Activated CD8-positive, alpha-beta memory T cell treated with anti-CD3 and anti-CD28 coated beads, Interleukin-2, amount 50 U/mL, for 24 hours (primary cell): ENCODE data around the gene USH2A.

ENCODE experiments used
- DNase-seq: peaks from one replicate; pipeline ENCODE4 v3.0.0-alpha.2; 2020; ENCODE audit errors: extremely low read depth

USH2A gene

DNA sequence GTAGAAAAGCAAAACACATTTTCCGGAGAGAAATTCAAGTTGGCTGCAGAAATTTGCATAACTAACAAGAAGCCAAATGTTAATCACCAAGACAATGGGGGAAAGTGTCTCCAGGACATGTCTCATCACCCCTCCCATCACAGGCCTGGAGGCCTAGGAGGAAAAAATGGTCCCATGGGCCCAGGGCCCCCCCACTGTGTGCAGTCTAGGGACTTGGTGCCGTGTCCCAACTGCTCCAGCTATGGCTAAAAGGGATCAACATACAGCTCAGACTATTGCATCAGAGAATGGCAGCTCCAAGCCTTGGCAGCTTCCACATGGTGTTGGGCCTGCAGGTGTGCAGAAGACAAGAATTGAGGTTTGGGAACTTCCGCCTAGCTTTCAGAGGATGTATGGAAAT lies 138.2 kb downstream of the USH2A start:
- DNase-seq = no peak

DNA sequence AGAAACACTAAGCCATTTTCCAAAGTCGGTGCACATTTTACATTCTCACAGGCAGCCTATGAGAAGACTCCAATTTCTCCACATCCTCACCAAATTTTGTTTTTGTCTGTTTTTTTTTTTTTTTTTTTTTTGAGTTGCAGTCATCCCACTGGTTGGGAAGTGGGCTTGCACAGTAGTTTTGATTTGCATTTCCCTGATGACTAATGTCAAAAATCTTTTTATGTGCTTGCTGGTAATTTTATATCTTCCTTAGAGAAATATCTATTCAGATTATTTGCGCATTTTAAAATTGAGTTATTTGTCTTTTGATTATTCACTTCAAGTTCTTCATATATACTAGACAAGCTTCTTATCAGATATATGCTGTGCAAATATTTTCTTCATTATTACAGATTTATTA lies 141.5 kb downstream of the USH2A start:
- no peak for DNase-seq

DNA sequence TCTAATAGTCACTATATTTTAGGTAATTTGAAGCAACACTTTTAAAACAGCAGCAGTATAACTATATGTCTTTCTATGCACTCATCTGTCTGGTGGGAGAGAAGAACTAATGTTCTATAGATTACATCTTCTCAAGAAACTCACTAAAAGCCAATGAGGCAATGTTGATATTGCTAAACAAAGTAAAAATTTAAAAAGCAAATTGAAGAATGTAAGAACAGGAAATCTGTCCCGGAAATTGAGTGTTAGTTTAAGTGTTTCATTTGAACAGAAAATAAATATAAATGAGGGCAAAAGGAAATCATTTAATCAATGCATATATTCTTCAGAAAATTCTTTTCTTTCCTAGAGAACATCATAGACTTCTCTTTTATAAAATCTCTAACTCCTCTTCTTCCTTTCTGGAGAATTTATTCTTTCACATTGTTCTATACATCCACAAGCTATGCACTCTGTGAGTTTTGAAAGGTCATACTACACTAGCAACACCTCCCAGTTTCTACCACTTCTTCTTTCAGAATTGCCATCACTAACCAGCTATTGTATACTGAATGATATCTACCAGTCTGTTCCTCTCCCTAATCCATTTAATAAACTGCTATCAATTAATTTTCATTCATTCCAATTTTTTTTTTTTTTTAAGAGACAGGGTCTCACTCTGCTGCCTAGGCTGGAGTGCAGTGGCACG lies 153.0 kb downstream of the USH2A start:
- no peak for DNase-seq

DNA sequence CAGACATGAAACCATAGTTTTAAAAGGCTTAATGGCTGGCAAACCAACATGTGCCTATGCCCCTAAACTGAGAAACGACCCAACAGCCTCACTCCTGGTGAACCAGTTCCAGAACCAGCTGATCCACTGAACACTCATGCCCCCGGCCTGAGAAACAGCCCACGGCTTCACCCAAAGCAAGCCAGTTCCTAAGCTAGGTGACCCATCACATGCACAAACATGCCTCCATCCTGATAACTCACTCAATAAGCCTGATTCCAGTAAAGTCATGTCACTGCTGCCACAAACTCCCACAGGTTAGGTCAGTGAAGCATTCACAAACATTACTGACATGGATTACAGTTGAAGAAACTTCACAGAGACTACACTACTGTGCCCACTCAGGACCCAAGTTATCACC lies 161.6 kb downstream of the USH2A start:
- DNase-seq = no peak

DNA sequence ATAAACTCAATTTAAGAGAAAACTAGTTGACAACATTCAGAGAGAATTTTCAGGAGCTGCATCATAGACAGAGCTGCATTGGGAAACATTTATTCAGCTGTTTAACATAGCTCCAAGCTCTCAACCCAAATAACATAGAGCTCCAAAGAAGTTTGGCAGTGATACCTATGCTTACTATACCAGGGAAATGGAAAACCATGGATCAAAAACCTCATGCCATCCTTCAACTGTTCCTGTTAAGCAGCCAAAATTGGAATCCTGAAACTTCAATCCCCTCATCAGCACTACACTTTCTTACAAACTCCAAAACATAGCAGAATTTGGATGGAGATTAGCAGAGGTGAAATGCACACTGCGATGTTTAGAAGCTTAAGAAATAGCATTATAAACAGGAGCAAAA lies 164.4 kb downstream of the USH2A start:
- DNase-seq = no peak

DNA sequence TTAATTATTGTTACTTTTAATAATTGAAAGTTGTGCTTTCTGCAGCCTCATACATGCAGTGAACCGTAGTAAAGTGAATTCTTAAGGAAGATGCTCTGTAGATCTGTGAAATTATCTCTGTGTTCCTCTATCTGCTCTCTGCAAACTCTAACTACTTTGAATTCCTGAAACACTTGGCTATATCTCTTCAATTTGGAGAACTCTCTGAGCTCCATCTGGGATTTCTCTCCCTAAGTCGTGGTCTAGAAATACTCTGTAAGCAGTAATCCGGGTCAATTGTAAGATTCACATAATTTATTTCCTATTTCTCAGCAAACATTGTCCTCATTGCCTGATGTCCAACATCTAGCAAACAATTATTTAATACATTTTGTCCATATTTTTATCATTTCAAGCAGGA lies 164.9 kb downstream of the USH2A start:
- DNase-seq = no peak

DNA sequence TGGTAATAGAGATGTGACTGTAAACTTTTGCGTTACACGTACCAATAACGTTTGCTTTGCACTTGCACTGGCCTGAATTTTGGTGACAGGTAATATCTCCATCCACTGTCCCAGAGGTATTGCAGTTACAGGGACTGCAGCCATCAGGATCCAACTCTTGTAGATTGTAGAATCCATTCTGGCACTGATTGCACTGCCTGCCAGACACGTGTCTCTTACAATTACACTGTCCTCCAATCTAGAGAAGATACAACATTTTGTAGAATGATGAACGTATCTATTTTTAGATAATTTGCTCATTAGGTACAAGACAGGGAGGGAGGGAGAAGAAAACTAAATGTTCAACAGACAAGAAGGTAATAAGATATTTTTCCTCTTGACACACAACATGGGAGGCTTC lies 172.4 kb downstream of the USH2A start:
- DNase-seq = no peak

DNA sequence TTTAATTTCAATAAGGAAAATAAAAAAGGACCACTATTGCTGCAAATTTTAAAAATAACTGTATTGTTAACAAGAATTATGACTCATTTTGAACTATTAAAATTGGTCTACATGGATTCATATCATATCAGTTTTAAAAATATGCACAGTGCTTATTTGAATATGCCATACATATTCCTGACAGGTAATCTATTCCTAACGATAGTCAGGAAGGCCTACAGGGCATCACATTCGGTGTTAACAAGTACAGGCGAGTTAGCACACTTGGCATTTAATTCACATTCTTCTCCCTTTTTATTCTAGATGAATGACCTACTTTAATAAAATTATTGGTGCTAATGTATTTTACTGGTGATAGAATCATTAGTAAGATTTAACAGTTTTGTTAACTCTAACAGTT lies 174.6 kb downstream of the USH2A start:
- no peak for DNase-seq

DNA sequence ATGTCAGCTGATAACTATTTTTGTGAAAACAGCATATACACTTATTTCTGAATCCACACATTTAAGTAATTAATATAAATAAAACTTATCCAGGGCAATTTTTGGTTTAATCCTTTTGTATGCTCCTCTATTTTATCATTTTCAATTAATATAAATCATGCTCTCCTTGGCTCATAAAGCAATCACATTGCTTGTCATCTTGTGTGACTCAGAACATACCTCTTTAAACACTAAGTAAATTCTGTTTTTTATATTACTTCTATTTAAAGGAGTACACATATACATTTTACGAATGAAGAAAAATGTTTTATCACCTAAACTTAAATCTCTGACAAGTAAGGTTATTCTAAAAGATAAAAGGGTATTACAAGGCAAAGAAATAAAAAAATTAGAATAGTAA lies 175.3 kb downstream of the USH2A start:
- DNase-seq = no peak

DNA sequence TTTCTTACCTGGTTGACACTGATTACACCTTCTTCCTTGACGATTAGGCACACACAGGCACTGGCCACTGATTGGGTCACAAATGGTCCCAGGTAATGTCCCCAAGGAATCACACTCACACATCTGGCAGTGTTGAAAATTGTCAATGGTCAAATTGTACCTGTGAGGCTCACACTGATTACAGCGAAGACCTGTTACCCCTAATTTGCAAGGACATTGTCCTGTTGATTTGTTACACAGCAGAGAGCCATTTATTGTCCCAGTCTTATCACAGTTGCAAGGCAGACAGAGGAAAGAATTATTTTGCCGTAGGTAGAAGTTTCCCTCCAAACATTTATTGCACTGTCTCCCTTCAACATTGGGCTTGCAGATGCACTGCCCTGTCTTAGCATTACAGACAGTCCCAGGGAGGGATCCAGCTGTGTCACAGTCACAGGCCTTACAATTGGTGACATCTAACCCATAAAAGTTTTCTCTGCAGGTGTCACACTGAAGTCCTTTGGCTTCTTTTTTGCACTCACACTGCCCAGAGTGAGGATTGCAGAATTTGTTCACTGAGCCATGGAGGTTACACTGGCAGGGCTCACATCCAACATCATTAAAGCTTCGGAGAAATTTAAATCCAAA lies 176.6 kb downstream of the USH2A start:
- DNase-seq = no peak

DNA sequence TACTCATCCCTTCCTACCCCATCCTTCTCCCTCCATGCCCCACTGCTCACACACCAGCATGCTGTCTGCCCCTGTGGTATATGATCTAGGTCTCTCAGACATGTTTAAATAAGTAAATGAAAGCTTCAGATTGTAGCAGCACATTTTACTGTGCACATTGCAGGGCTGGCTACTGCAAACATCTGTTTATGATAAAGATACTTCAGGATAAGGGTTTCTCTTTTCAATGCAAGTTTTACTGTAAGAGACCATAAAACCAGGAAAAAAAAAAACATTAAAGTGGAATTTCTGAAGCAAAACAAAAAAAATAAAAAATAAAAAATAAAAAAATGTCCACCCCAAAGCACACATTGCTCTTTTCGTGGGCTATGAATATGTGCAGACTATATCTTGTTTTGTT lies 184.4 kb downstream of the USH2A start:
- no peak for DNase-seq

DNA sequence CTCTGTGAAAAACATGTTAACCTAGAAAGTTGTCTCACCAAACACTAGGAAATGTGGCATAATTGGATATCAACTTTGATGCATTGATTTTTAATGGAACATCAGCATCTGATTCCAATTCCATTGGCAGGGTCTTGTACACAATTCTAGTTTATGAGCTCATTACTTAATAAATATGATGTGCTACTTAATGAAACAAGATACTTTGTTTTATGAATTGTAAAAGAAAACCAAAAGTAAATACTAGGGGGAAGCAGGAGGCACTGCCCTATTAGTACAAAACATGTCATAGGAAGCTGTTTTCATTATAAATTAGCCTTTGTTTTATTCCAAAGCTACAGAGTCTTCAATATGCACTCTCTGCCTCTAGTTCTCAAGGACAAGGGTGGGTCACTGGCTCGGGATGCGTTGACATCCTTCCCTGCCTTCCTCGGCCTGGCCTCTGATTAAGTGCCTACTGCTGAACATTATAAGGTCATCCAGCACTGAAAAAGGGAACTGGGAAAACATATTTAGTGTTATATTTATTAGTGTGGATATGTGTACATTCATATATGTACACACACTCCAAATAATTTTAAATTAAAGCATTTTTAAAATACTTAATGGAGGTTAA lies 185.2 kb downstream of the USH2A start:
- no peak for DNase-seq

DNA sequence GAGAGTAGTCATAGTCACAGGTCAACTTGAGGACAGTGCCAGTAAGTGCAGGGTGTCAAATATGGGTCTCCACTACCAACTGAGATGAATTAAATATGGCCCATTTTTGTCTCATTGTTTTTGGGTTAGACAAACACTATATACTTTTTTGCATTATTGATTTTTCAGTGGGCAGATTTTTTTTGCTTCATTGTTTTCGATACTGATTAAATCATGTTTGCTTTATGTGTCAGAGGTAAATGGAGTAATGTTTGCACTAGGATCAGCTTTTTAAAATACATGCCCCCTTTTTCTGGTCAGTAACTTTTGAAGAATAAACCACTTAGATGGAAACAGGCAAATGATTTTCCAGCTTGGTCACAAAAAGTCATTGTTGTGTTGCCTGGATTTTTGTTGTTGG lies 199.0 kb downstream of the USH2A start:
- DNase-seq = no peak

DNA sequence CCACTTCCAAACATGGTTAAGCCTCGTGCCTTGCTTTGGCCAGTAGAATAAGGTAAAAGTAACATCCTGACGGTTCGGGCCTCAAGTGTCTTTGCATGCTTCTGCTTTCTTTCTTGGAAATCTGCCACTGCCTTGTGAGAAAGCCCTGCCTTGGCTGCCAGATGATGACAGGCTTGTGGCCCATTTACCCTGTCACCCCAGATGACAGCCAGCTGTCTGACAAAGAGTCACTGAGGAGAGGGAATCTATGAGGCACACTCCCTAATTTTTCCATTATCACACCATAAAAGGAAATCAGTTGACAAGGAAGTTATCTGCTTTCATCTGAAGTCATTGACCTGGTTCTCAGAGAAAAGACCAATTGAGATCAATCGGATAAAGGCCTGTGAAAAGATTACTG lies 199.8 kb downstream of the USH2A start:
- DNase-seq = no peak

DNA sequence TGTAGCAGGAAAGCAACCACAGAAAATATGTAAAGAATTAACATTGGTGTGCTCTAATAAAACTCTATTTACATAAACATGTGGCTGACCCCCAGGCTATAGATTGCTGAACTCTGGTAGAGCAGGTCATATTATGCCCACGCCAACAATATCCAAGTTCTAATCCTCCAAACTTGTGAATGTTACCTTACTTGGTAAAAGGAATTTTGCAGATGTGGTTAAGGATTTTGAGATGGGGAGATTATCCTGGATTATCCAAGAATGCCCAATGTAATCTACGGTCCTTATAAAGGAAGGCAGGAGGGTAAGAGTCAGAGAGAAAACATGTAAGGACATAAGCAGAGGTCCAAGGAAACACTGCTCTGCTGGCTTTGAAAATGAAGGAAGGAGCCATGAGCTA lies 201.0 kb downstream of the USH2A start:
- no peak for DNase-seq

DNA sequence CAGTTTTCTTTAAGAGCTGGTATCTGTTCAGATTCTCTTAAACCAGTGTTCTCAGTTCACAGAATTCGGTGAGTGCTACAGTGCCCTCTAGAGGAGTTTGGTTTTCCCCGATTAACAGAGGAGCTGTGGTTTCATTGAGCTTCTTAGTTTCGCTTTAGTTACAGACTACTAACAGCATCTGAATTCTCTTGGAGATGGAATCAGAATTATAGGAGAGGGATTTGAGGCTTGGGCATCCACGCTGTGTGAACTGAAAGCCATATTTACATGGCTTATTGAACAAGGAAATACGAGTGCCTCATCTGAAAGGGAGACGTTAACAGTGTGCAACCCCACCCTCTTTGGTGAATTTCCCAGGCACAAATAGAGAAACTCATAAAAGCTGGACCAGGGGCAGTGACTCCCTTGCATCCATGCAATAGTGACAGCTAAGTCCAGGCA lies 202.0 kb downstream of the USH2A start:
- no peak for DNase-seq

DNA sequence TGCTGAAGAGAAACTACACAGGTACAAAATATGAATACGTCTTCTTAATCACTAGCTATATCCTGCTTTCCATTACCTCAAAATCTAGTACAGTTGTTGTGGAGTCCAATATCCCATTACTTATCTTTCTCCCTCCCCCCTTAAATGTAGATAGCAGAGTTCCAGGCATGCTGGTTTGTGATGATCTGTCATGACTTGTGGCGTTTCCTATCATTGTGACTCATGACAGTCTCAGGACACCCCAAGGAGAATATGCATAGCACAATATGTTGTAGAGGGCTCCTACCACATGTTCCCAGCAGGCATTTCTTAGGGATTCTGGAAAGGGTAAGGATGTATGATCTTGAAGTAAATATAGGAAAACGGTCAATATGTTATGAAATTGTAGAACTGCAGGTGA lies 206.9 kb downstream of the USH2A start:
- DNase-seq = no peak

DNA sequence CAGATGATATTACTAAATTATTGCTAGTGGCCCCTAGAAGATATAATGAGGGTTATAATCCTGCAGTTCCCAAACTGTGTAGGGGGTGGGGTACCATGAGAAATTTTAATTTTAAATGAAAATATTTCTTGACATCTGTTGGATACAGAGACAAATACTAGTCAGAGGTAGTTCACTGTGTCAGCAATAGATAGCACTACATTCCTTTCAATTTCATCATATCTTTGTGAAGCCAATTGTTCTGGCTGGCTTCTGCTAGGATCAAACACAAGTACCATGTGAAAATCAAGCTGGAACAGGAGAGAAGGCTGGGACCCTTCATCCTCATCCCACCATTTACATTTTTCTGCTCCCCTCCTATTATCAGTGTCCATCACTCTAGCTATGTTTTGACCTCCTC lies 208.1 kb downstream of the USH2A start:
- no peak for DNase-seq

DNA sequence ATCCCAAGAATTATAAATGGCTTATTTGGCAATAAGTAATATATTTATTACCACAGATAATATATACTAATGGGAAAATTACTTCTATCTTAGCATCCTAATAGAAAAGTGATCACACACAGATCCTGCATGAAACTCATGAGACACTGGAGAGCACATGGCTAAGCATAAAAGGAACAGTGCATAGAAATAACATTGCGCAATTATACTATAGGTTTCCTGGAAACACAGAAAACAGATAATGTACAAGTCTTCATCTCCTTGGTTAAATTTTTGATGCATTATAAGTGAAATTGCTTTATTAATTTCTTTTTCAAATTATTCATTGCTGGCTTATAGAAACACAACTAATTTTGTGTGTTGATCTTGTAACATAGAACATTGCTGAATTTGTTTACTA lies 210.4 kb downstream of the USH2A start:
- DNase-seq = no peak

DNA sequence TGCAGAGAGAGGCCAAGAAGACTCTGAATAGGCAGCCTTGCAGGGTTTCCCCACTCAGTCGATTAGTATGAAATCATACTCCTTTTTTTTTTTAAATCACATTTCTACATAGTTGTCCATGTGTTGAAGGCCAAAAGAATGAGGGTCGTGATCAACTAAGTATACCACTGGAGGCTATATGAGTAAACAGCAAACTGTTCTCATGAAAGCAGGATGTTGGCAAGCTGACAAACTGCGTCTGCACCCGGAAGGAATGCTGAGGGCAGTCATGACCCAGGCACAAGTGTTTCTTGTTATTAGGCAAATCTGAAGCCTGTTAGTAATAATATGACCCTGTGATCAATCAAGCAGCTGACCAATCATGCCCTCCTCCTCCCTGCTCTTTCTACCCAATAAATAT lies 213.2 kb downstream of the USH2A start:
- no peak for DNase-seq

DNA sequence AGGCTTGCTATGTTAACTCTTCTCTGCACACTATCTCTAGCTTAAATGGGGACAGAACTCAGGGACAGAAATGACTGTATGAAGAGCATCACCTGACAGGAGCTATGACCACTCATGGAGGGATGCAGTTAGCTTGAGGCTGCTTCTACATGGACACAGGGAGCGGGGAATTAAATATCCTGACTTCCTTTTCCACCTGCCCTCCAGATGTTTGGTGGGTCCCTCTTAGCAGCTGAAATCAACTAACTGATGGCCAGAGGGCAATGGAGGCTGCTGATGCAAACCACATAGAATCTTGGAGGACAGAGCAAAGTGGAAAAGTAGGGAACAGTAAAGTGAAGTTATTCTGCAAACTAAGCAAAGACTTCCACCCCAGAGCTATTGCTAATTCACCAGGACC lies 214.1 kb downstream of the USH2A start:
- no peak for DNase-seq

DNA sequence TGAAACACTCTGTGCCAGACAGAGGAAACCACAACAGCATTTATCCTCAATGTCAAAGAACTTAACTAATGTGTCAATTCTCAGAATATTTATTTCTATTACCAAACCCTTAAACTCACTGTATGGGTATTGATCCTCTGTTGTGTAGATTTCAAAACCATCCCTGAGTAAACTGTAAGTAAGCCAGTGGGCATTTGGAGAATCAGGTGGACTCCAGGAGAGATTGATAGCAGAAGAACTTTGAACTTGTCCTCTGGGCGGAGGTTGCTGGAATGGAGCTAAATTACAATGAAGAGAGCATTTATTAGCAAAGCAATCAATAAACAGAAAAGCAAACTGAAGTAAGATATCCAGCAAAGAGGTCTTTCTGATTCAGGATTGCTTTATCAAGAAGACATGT lies 216.1 kb downstream of the USH2A start:
- DNase-seq = no peak

DNA sequence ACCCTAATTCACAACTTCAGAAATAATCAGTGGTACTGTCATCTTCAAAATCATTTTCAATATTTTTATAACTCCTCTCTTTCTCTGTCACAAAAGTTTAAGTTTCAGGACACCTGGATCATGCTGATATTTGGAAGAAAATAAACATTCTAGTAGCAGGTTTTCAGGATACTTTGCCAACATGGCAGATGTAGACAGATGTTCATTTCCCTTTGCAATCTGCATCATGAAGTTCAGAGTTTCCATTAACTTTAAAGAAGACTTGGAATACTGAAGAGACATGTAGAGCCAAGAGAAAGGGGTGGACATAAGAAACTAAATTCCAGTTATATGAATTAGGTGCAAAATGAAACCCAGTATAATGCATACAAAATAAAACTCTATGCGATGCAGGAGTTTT lies 218.1 kb downstream of the USH2A start:
- DNase-seq = no peak

DNA sequence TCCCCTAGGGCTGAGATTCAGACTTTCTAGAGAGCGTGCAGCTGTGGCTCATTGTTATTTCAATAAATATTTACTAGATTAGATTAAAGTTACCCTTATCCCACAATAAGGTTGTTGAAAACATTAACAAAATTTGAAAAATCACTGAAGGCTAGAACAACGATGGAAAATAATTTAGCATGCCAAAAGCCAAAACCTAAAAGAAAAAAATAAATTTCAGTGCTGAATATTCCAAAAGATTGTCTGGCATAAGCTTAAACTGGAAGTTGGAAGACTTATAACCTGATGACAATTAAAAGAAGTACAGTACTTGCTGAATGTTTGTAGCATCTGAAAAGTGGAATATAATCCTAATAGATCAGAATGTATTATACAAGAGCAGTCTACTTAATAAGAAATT lies 221.3 kb downstream of the USH2A start:
- no peak for DNase-seq
